Astrocyte (in vitro differentiated cells and primary cell): ENCODE data around the gene F7.

ENCODE experiments used
- CTCF ChIP-seq: IDR thresholded peaks from 2 replicates; pipeline ENCODE4 v1.5.1; 2011; ENCODE audit warnings: low read depth, mild to moderate bottlenecking, inconsistent platforms, low read length, moderate library complexity; ENCODE audit not compliant: insufficient read depth
- EZH2 ChIP-seq: IDR thresholded peaks from 2 replicates; pipeline ENCODE4 v1.6.1; 2012; ENCODE audit warnings: mild to moderate bottlenecking, low read length, inconsistent platforms; ENCODE audit not compliant: insufficient read depth

DNA sequence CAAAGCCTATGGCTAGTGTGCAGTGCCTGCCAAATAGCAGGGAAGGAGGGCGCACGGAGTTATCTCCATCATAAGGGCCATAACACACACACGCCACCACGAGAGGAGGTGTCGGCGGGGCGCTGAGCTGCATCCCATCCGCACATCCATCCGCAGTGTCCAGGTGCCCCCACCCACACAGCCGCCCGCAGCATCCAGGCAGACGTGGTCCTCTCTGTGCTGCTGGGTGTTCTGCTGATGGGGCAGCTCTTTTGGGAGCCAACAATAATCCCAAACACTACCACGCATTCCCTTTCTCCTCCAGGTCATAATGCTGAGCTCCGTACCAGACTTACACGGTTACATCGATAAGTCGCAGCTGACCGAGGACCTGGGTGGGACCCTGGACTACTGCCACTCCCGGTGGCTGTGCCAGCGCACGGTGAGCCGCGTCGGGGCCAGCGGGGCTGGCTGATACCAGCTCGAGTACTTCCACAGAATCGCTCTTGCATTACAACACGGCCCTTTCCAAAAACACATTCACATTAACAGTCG, 41.5 kb upstream of the F7 start:
- TF ChIP-seq EZH2 (no peak), CTCF (no peak)
